Osteocyte (in vitro differentiated cells): ENCODE measurements around the gene FOXO4. TPM values are rescaled to one million over a fixed set of nuclear protein-coding genes. Genes with fewer than 3 reads are reported as not detected.

Experiments used
- DNase-seq: peaks from one replicate; pipeline ENCODE4 v3.0.0; 2021; ENCODE audit warnings: mixed read lengths; ENCODE audit not compliant: unreplicated experiment; ENCODE audit errors: extremely low spot score
- H3K27ac Mint-ChIP-seq: one replicate; pipeline ENCODE4 v1.8.0; 2021; ENCODE audit warnings: mild to moderate bottlenecking, mixed read lengths; ENCODE audit not compliant: unreplicated experiment
- H3K27me3 Mint-ChIP-seq: one replicate; pipeline ENCODE4 v1.8.0; 2021; ENCODE audit warnings: mixed read lengths; ENCODE audit not compliant: unreplicated experiment
- H3K36me3 Mint-ChIP-seq: one replicate; pipeline ENCODE4 v1.8.0; 2021; ENCODE audit warnings: mixed read lengths; ENCODE audit not compliant: unreplicated experiment
- H3K4me1 Mint-ChIP-seq: one replicate; pipeline ENCODE4 v1.8.0; 2021; ENCODE audit warnings: mixed read lengths; ENCODE audit not compliant: unreplicated experiment
- H3K4me3 Mint-ChIP-seq: one replicate; pipeline ENCODE4 v1.8.0; 2021; ENCODE audit warnings: mild to moderate bottlenecking, moderate library complexity, mixed read lengths; ENCODE audit not compliant: unreplicated experiment
- H3K9me3 Mint-ChIP-seq: one replicate; pipeline ENCODE4 v1.8.0; 2021; ENCODE audit warnings: mixed read lengths; ENCODE audit not compliant: unreplicated experiment
- CTCF ChIP-seq: fragments of 200-600 bp; sonication (generic); IDR thresholded peaks from 2 replicates; pipeline ENCODE4 v1.5.0; 2021; ENCODE audit warnings: antibody characterized with exemption, mild to moderate bottlenecking, moderate library complexity
- total RNA-seq: library from RNA; stranded (reverse); gene quantifications from 2 replicates; pipeline ENCODE4 v1.2.1, GENCODE V29; 2021

Gene FOXO4
- total RNA-seq, 1 donor from 2014 or later, result 17.1 TPM

GRCh38 chrX:71148278-71148663 is 52.6 kb downstream of the FOXO4 start:
- no peak overlapping the region for H3K4me3 Mint-ChIP-seq
- H3K4me1 Mint-ChIP-seq, result peaks cover 15% of the 10 kb centered on the region
- H3K9me3 Mint-ChIP-seq, result peaks cover 8% of the 10 kb centered on the region
- no peak for DNase-seq
- H3K36me3 Mint-ChIP-seq, result no peaks in the 10 kb centered on the region
- H3K27ac Mint-ChIP-seq, result no peak overlapping the region
- no peak for TF ChIP-seq CTCF
- no peaks in the 10 kb centered on the region for H3K27me3 Mint-ChIP-seq

GRCh38 chrX:71151366-71151765 is 55.7 kb downstream of the FOXO4 start:
- no peak overlapping the region for H3K4me3 Mint-ChIP-seq
- peaks cover 8% of the 10 kb centered on the region for H3K9me3 Mint-ChIP-seq
- H3K4me1 Mint-ChIP-seq, result peaks cover 4% of the 10 kb centered on the region
- no peak overlapping the region for H3K27ac Mint-ChIP-seq
- H3K27me3 Mint-ChIP-seq, result no peaks in the 10 kb centered on the region
- DNase-seq, result no peak
- H3K36me3 Mint-ChIP-seq, result no peaks in the 10 kb centered on the region
- no peak for TF ChIP-seq CTCF

Other genes starting within 250 kb of the FOXO4 start
- gene TEX11, start 187.1 kb upstream of the FOXO4 start, total RNA-seq, result not detected in 2 replicates
- not detected in 2 replicates for gene SLC7A3, start 164.8 kb upstream of the FOXO4 start, total RNA-seq
- gene SNX12, start 27.5 kb upstream of the FOXO4 start, total RNA-seq, result 64.0 and 68.8 TPM in 2 replicates
- gene CXorf65, start 10.9 kb downstream of the FOXO4 start, total RNA-seq, result not detected in 2 replicates
- gene IL2RG, start 15.7 kb downstream of the FOXO4 start, total RNA-seq, result not detected in 2 replicates
- 50.3 and 58.5 TPM in 2 replicates for gene MED12, start 22.7 kb downstream of the FOXO4 start, total RNA-seq
- 0.51 and 1.1 TPM in 2 replicates for gene NLGN3, start 49.0 kb downstream of the FOXO4 start, total RNA-seq
- gene GJB1, start 127.4 kb downstream of the FOXO4 start, total RNA-seq, result not detected in 2 replicates
- gene ZMYM3, start 158.3 kb downstream of the FOXO4 start, total RNA-seq, result 34.2 and 39.2 TPM in 2 replicates
- gene NONO, start 187.8 kb downstream of the FOXO4 start, total RNA-seq, result 465 and 499 TPM in 2 replicates
- 1.7 and 2.1 TPM in 2 replicates for gene ITGB1BP2, start 205.9 kb downstream of the FOXO4 start, total RNA-seq